H1 (cell line): ENCODE data around the gene CPE. TPM values are rescaled to one million over a fixed set of nuclear protein-coding genes. Genes with fewer than 3 reads are reported as not detected.

Experiments used
- BACH1 ChIP-seq: IDR thresholded peaks from 2 replicates; pipeline ENCODE4 v1.6.1; 2012; ENCODE audit warnings: low read length, improper control_type of control experiment
- CREB1 ChIP-seq: IDR thresholded peaks from 2 replicates; pipeline ENCODE4 v1.6.1; 2012; ENCODE audit warnings: inconsistent platforms
- CTCF ChIP-seq, 3 experiments: IDR thresholded peaks; 1 replicate in 2 of 3; 2 replicates in 1 of 3; pipeline versions ENCODE4 v1.5.1 to v1.6.1; 2011; ENCODE audit warnings: low read length in 3 of 3, mild to moderate bottlenecking in 3 of 3, inconsistent platforms in 2 of 3, low read depth in 1 of 3, moderate library complexity in 1 of 3; ENCODE audit not compliant: insufficient read depth in 1 of 3; ENCODE audit errors: control extremely low read depth in 1 of 3
- GABPA ChIP-seq: IDR thresholded peaks from 2 replicates; pipeline ENCODE4 v1.6.1; 2011; ENCODE audit warnings: mild to moderate bottlenecking, low read length, moderate library complexity, borderline replicate concordance; ENCODE audit not compliant: insufficient read depth
- POLR2A ChIP-seq, 2 experiments: IDR thresholded peaks; 1 replicate in 1 of 2; 2 replicates in 1 of 2; pipeline ENCODE4 v1.6.1; 2011; ENCODE audit warnings: low read depth in 2 of 2, low read length in 2 of 2, mild to moderate bottlenecking in 2 of 2; ENCODE audit errors: control extremely low read depth in 1 of 2
- RFX5 ChIP-seq: IDR thresholded peaks from 2 replicates; pipeline ENCODE4 v1.6.1; 2011; ENCODE audit warnings: low read depth, low read length, improper control_type of control experiment, borderline replicate concordance
- SAP30 ChIP-seq: fragments of 300-600 bp; sonication (generic); IDR thresholded peaks from 2 replicates; pipeline ENCODE4 v1.7.1; 2012; ENCODE audit warnings: low read length, moderate library complexity, mild to moderate bottlenecking, inconsistent platforms; ENCODE audit not compliant: insufficient read depth, insufficient replicate concordance
- YY1 ChIP-seq: IDR thresholded peaks from 2 replicates; pipeline ENCODE4 v1.6.1; 2011; ENCODE audit warnings: low read depth, mild to moderate bottlenecking, low read length
- polyA plus RNA-seq, 7 experiments: library from polyadenylated mRNA; depleted of rRNA in 3 of 7; stranded (reverse) in 5 of 7; unstranded in 2 of 7; fragments of >200 nt in 5 of 7; fragments of 200-250 nt in 2 of 7; gene quantifications; 1 replicate in 5 of 7; 2 replicates in 1 of 7; 4 replicates in 1 of 7; pipeline versions ENCODE4 v1.2.1 to v1.2.3, GENCODE V29; 2011 to 2013; ENCODE audit warnings: missing spikeins in 2 of 7, mixed read lengths in 2 of 7
- total RNA-seq: library from RNA; stranded (reverse); fragmentation: NEBNext Ultra II Directional; extraction: Animal tissue kit (Norgen Biotek cat#: 25700); gene quantifications from 2 replicates; pipeline ENCODE4 v1.2.1, GENCODE V29; 2021

The CPE gene
- total and polyA plus RNA-seq, 2 of the 8 experiments (the other 6 are each of a cell fraction or from before 2014, with no cell fraction given) = 9.4 to 10.2 TPM

- TF ChIP-seq CTCF (IDR thresholded peaks at IDR 0.05; ENCODE audit: control extremely low read depth in 1 of 3, insufficient read depth in 1 of 3, low read depth in 1 of 3, low read length in 3 of 3) (no peak), POLR2A (IDR thresholded peaks at IDR 0.05; ENCODE audit: control extremely low read depth in 1 of 2, low read depth in 2 of 2, low read length in 2 of 2) (no peak), GABPA (no peak), BACH1 (no peak), CREB1 (no peak), SAP30 (no peak), RFX5 (no peak), YY1 (no peak)
These were observed 10.2 kb upstream of the CPE start (continued) for GRCh38 chr4:165368567-165368966.
